Epithelial cell of prostate (primary cell): Measurements from ENCODE around the gene CPPED1.

Experiments used
- DNase-seq: peaks from one replicate; pipeline ENCODE4 v3.0.0-alpha.2; 2011; ENCODE audit warnings: low read depth, low spot score
- H3K27ac ChIP-seq: fragments of 450-650 bp; 2 replicates; pipeline ENCODE4 v1.5.1; 2017; ENCODE audit warnings: mild to moderate bottlenecking

The CPPED1 gene

DNA sequence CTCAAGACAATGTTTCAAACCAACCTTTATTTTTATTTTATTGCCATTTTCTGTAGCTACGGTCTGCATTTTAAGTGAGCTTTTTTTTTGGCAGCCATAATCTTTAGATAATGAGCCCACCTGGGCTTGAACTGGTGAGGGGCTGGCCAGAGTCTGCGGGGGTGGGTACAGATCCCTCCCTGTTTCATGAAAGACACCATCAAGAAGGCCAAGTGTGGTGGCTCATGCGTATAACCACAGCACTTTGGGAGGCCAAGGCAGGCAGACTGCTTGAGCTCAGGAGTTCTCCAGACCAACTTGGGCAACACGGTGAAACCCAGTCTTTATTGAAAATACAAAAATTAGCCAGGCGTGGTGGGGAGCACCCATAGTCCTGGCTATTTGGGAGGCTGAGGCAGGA lies 113.7 kb downstream of the CPPED1 start:
- DNase-seq = no peak
- H3K27ac ChIP-seq = no peak overlapping the region

DNA sequence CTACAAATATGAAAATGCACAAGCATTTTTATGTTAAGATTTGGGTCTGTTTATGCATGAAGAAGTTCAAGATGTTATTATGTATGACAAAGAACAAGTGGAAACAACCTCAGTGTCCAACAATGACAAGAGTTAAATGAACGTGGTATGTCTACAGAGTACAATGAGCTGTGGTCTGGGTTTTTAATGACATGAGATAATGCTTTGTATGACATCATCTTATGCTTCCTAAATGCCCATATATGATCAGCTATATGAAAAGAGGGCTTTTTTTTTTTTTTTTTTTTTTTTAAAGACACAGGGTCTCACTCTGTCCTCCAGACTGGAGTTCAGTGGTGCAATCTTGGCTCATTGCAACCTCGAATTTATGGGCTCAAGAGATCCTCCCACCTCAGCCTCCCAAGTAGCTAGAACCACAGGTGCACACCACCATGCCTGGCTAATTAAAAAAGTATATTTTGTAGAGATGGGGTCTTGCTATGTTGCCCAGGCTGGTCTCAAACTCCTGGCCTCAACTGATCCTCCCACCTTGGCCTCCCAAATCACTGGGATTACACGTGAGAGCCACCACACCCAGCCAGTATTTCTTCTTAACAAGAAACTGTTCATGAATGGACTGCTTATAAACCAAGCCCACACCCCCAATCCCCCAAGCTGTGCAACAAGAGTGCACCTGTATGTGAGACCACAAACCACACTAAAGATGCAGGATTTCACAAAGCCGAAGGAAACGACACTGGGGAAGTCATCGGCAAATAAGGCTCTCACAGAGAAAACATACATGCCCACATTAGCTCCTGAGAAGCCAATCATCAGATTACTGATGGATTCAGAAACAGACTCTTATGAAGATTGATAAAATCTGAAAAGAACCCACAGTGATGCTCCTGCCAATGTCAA lies 114.5 kb downstream of the CPPED1 start:
- no peak for DNase-seq
- H3K27ac ChIP-seq = no peak overlapping the region

GRCh38 chr16:12685806-12686205 lies 117.9 kb downstream of the CPPED1 start:
- no peak overlapping the region for H3K27ac ChIP-seq
- DNase-seq = no peak

DNA sequence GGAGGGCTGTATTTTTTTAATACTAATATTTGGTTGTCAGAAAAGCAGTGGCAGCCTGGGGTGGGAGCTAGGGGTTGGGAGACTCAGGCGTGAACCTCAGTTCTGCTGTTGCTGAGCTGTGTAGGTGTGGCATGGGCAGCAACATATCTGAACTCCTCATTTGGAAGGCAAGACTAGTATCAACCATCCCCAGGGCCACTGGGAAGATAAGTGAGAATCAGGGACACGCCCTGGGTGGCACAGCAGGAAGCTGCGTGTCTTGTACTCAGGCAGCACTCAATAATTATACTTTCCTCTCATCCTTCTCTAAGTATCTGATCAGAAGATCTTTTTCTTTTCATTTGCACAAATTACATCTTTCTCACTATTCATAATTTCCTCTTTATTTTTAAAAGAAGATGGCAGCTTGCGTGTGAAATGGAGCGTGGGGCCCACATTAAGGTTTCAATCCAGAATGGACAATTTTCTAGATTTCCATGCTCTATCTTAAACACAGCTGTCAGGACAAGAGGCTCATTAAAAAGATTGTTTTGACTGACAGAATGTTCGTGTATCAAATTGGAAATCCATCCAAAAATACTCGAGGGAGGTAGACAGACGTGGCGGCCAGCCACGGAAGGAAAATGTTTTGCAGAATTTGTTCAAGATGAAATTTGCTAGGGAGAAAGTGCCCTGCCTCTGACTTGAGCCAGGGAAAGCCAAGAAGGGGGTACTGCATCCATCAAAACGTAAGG lies 121.1 kb downstream of the CPPED1 start:
- no peak overlapping the region for H3K27ac ChIP-seq
- DNase-seq = no peak

DNA sequence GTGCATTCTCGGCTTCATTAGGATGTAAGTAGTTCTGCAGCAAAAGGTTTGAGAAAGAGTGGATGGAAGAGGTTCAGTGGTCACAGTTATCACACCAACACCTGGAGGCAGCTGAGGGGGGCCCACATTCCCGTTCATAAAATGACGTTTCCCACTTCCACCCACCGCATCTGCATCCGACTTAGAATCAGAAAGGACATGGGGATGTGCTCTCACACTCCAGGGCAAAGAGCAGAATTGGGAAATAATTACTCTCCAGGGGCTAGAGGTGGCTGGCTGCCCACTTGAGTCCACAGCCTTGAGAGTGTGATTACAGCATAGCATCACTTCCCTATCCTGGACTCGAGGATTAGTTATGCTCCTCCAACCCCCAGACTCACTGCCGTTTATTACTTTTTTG lies 122.0 kb downstream of the CPPED1 start:
- DNase-seq = no peak

GRCh38 chr16:12680531-12680930 lies 123.2 kb downstream of the CPPED1 start:
- no peak for DNase-seq
- H3K27ac ChIP-seq = no peak overlapping the region

More for the DNA sequence above, 122.0 kb downstream of the CPPED1 start:
- H3K27ac ChIP-seq = no peak overlapping the region

- DNase-seq = no peak
- H3K27ac ChIP-seq = no peak overlapping the region
Measured at GRCh38 chr16:12679660-12680272, 123.9 kb downstream of the CPPED1 start.

GRCh38 chr16:12678983-12679382 lies 124.7 kb downstream of the CPPED1 start:
- no peak overlapping the region for H3K27ac ChIP-seq
- no peak for DNase-seq

DNA sequence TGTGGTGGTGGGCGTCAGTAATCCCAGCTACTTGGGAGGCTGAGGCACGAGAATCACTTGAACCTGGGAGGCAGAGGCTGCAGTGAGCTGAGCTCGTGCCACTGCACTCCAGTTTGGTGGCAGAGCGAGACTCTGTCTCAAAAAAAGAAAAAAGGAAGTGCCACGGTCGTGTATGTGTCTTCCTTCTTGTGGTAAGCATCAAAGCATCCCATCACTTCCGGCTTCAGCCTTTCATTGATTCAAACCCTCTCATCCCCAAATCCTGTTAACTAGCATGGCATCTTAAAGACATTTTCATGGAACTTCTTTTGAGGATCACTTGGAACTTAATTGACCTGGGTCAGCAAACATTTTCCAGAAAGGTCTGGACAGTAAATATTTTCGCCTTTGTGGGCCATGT lies 126.2 kb downstream of the CPPED1 start:
- H3K27ac ChIP-seq = no peak overlapping the region
- no peak for DNase-seq

DNA sequence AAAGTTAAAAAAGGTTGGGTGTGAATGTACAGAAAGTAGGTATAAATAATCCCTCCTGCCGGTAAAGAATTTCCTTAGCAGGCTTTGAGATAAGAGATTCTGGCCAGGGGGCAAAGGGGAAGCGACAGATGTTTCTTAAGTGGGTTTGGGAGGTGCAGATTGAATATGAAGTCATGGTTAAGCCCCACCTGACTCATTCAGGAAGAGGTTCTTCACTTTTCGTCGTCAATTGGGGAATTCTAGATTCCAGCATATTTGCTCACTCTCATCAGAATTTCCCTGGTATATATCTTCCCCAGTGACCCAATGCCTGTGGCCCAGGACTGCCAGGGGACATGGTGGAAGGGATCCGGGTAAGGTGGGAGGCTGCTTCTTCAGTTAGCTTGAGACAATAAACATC lies 127.8 kb downstream of the CPPED1 start:
- DNase-seq = no peak
- H3K27ac ChIP-seq = no peak overlapping the region

DNA sequence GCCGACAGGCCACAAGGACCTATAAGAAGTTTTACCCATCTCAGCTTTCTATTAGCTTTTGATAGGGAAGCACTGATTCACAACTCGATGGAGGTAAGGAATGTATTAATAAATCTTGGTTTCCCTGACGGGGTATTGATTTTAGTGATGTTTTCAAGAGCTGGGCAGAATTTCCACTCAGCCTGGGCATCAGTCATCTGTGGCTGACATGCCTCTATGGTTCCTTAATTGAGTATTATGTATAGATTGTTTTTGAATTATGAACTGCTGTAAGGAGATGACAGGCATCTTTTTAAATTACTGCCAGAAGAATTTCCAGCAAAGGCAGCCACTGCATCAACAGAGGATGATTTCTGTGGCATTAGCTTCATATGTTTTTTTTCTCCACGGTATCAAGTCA lies 128.6 kb downstream of the CPPED1 start:
- DNase-seq = no peak
- H3K27ac ChIP-seq = no peak overlapping the region

DNA sequence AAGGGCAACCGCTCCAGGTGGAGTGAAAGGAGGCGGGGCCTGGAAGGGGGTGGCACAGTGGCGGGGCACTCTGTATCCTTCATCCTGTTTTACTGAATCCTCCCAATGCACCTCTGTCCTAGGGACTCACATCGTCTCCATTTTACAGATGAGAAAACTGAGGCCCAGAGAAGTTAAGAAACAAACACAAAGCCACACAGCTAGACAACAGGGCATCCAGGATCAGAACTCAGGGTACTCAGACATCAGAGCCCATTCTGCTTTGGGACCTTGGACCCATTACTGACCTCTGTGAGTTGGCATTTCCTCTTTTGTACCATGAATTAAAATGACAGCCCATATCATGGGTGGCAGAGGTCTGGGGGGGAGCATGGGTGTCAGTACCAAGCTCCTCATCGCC lies 129.2 kb downstream of the CPPED1 start:
- no peak overlapping the region for H3K27ac ChIP-seq
- no peak for DNase-seq

DNA sequence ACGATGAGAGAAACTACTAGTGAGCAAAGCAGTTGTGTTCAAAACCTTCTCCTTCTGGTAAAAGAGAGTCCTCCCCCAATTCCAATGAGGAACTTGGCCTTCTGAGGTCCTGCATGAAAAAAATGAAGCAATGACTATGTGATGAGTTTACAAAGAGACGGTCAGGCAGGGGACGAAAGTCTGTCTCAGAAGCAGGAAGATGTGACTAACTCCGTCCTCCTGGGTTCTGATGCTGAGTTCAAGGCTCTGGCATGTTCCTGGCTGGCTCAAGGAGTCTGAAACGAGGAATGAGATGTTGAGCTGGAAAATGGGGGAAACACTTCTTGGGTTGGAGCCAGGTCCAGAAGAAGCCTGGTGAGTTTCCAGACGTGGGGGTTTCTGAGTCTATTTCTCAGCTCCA lies 129.6 kb downstream of the CPPED1 start:
- H3K27ac ChIP-seq = no peak overlapping the region
- DNase-seq = no peak

GRCh38 chr16:12673466-12673865 lies 130.2 kb downstream of the CPPED1 start:
- no peak overlapping the region for H3K27ac ChIP-seq
- DNase-seq = no peak

GRCh38 chr16:12672986-12673385 lies 130.7 kb downstream of the CPPED1 start:
- DNase-seq = no peak
- H3K27ac ChIP-seq = no peak overlapping the region

DNA sequence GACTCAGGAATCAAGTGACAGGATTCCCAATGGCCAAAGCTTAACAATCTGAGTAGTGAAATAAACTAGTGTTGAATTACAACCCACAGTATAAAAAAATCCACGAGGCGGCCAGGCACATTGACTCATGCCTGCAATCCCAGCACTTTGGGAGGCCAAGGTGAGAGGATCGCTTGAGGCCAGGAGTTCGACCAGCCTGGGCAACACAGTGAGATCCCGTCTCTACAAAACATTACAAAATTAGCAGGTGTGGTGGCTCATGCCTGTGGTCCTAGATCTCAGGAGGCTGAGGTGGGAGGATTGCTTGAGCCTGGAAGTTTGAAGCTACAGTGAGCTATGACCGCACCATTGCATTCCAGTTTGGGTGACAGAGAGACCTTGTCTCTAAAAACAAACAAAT lies 133.8 kb downstream of the CPPED1 start:
- H3K27ac ChIP-seq = no peak overlapping the region
- no peak for DNase-seq

GRCh38 chr16:12667909-12668308 lies 135.8 kb downstream of the CPPED1 start:
- no peak for DNase-seq
- no peak overlapping the region for H3K27ac ChIP-seq

DNA sequence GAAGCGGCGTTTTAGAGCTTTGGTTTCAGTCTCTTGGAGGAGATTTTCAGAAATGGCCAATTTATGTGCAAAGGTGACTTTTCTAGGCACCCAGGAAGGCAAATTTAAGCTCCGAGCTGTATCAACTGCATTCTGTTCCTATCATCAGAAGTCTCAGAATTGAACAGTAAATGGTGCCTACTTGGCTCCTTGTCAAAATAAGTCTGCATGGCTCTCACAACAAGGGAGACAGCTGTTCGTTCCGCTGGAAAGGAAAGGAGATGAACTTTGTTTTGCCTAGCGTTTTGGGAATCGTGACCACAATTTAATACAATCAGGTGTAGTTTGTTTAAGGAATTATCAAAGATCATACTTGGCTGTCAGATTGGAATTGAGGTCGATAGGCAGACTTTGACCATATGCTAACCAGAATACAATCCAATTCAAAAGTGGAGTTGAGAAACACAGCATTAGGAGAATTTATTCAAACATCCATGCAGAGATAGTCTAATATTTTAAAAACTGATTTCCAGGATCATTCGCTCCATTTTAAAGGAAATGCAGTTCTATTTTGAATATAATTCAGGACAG lies 139.4 kb downstream of the CPPED1 start:
- H3K27ac ChIP-seq = no peak overlapping the region
- no peak for DNase-seq

DNA sequence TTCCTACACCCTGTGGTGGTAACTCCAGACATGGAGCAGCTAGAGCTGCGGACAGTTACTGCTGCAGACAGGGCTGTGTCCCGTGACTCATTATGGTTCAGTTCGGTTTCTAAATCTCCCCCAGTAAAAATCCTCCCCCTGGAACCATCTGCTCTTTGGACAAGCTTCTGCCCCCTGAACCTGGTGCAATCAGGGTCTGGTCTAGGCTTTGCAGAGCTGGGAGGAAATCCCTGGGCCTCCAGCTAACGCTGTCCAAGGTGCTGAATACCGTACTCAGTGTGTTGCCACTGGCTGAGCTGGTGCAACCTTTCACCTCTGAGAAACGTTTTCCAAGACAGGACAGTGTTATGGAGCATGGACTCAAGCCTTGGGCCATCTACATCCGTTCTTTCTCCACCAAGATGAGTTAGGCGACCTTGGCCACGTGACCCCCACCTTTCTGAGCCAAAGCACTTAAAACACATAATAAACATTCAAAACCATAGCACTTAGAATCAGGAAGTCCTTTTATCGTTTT lies 142.0 kb downstream of the CPPED1 start:
- DNase-seq = no peak
- no peak overlapping the region for H3K27ac ChIP-seq

- DNase-seq = no peak
- H3K27ac ChIP-seq = no peak overlapping the region
Measured at GRCh38 chr16:12659871-12660270, 143.8 kb downstream of the CPPED1 start.

DNA sequence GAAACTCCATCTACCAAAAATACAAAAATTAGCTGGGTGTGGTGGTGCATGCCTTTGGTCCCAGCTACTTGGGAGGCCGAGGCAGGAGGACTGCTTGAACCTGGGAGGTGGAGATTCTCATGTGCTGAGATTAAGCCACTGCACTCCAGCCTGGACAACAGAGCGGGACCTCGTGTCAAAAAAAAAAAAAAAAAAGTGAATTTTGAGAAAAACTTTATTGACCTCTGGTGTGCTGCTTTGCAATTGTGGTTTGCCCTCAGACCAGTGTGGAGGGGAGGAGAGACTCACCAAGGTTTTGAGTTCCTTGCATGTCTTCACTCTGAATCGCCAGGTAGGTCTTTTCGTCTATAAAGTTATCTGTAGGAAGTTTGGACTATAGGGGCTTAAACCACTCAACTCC lies 145.2 kb downstream of the CPPED1 start:
- no peak for DNase-seq

More for the DNA sequence above, 145.2 kb downstream of the CPPED1 start:
- no peak overlapping the region for H3K27ac ChIP-seq
